H1 (cell line): Measurements from ENCODE around the gene HPCAL4. TPM values are rescaled to one million over a fixed set of nuclear protein-coding genes. Genes with fewer than 3 reads are reported as not detected.

Experiments
- CTCF ChIA-PET: fragments of 300-600 bp; sonication (Branson Sonifier 250); formaldehyde crosslinking; loops from one replicate; lab custom pipeline; 2021; ENCODE audit not compliant: partially characterized antibody; lab: Charles Lee
- POLR2A ChIA-PET: fragments of 300-600 bp; sonication (Branson Sonifier 250); formaldehyde crosslinking; loops from one replicate; lab custom pipeline; 2021; ENCODE audit warnings: inconsistent platforms; ENCODE audit not compliant: partially characterized antibody; lab: Charles Lee
- DNase-seq, 2 experiments: peaks; one replicate each; pipeline versions ENCODE4 v3.0.0 to v3.0.0-alpha.2; 2010 to 2022; ENCODE audit warnings: low spot score in 2 of 2, low read depth in 1 of 2, mixed read lengths in 1 of 2
- FAIRE-seq: peaks from 2 replicates; lab custom pipeline; 2011; peaks lifted over from hg19 to GRCh38; lab: Jason Lieb, UNC
- H2AFZ ChIP-seq: 2 replicates; pipeline ENCODE4 v1.8.1; 2012; ENCODE audit warnings: low read length, inconsistent platforms
- H2AK5ac ChIP-seq: 2 replicates; pipeline ENCODE4 v1.6.1; 2013; ENCODE audit warnings: low read depth, low read length
- H2BK120ac ChIP-seq: replicated peaks from 2 replicates; pipeline ENCODE3; 2013; ENCODE audit warnings: low read depth, low read length, inconsistent platforms
- H2BK12ac ChIP-seq: 2 replicates; pipeline ENCODE4 v1.6.1; 2013; ENCODE audit warnings: low read depth, low read length
- H2BK15ac ChIP-seq: 2 replicates; pipeline ENCODE4 v1.6.1; 2013; ENCODE audit warnings: low read length
- H2BK20ac ChIP-seq: 2 replicates; pipeline ENCODE4 v1.6.1; 2013; ENCODE audit warnings: low read length
- H2BK5ac ChIP-seq: 2 replicates; pipeline ENCODE4 v1.6.1; 2013; ENCODE audit warnings: low read depth, low read length
- H3K14ac ChIP-seq: 2 replicates; pipeline ENCODE4 v1.6.1; 2013; ENCODE audit warnings: inconsistent platforms; ENCODE audit not compliant: insufficient read length
- H3K18ac ChIP-seq: 2 replicates; pipeline ENCODE4 v1.6.1; 2013; ENCODE audit warnings: low read length; ENCODE audit errors: extremely low read depth
- H3K23ac ChIP-seq: 2 replicates; pipeline ENCODE4 v1.6.1; 2013; ENCODE audit warnings: inconsistent platforms; ENCODE audit not compliant: insufficient read length
- H3K23me2 ChIP-seq: 2 replicates; pipeline ENCODE4 v1.6.1; 2013; ENCODE audit warnings: low read depth, low read length
- H3K27ac ChIP-seq: 2 replicates; pipeline ENCODE4 v1.6.1; 2011; ENCODE audit warnings: low read depth, low read length, inconsistent platforms
- H3K27me3 ChIP-seq, 4 experiments: replicated peaks in 1 of 4; 1 replicate in 1 of 4; 2 replicates in 3 of 4; pipeline versions ENCODE4 v1.6.1 to v1.8.1; 2011 to 2013; ENCODE audit warnings: low read length in 3 of 4, mild to moderate bottlenecking in 3 of 4, inconsistent platforms in 2 of 4, mixed read lengths in 2 of 4, moderate library complexity in 1 of 4; ENCODE audit not compliant: control insufficient read depth in 3 of 4, insufficient read depth in 3 of 4; ENCODE audit errors: extremely low read depth in 1 of 4
- H3K36me3 ChIP-seq, 4 experiments: 2 replicates each; pipeline versions ENCODE4 v1.6.1 to v1.8.1; 2011 to 2013; ENCODE audit warnings: mild to moderate bottlenecking in 4 of 4, low read length in 3 of 4, moderate library complexity in 2 of 4, control low read depth in 1 of 4, inconsistent platforms in 1 of 4; ENCODE audit not compliant: insufficient read depth in 4 of 4, control insufficient read depth in 2 of 4
- H3K4ac ChIP-seq: replicated peaks from 2 replicates; pipeline ENCODE3; 2013; ENCODE audit warnings: low read length, low read depth, mixed read lengths, inconsistent platforms; ENCODE audit not compliant: insufficient read length
- H3K4me1 ChIP-seq, 4 experiments: replicated peaks in 1 of 4; 1 replicate in 1 of 4; 2 replicates in 3 of 4; pipeline versions ENCODE4 v1.6.1 to v1.8.1; 2011 to 2013; ENCODE audit warnings: low read length in 3 of 4, inconsistent platforms in 2 of 4, mixed read lengths in 1 of 4; ENCODE audit not compliant: insufficient read depth in 4 of 4, control insufficient read depth in 3 of 4
- H3K4me2 ChIP-seq, 2 experiments: 2 replicates each; pipeline versions ENCODE4 v1.6.1 to v1.8.1; 2011 to 2013; ENCODE audit warnings: low read depth in 2 of 2, low read length in 2 of 2, control low read depth in 1 of 2, inconsistent platforms in 1 of 2, mild to moderate bottlenecking in 1 of 2; ENCODE audit not compliant: insufficient read depth in 1 of 2
- H3K4me3 ChIP-seq, 4 experiments: fragments of 200-600, 300-600 bp in 1 of 4; sonication (generic), shearing (Covaris generic), sonication (Bioruptor Twin) in 1 of 4; 2 replicates each; pipeline versions ENCODE4 v1.5.1 to v1.8.1; 2011 to 2016; ENCODE audit warnings: low read length in 4 of 4, low read depth in 3 of 4, control low read depth in 2 of 4, inconsistent platforms in 2 of 4, mild to moderate bottlenecking in 2 of 4, mixed read lengths in 1 of 4, moderate library complexity in 1 of 4; ENCODE audit not compliant: insufficient read depth in 2 of 4; ENCODE audit errors: extremely low read depth in 1 of 4
- H3K56ac ChIP-seq: replicated peaks from 2 replicates; pipeline ENCODE3; 2013; ENCODE audit warnings: low read depth, mild to moderate bottlenecking, mixed read lengths, low read length, inconsistent platforms; ENCODE audit not compliant: insufficient read length
- H3K79me1 ChIP-seq: 2 replicates; pipeline ENCODE4 v1.6.1; 2013; ENCODE audit warnings: low read depth, low read length, control low read depth
- H3K79me2 ChIP-seq, 2 experiments: 2 replicates each; pipeline versions ENCODE4 v1.6.1 to v1.8.1; 2012 to 2013; ENCODE audit warnings: low read length in 2 of 2, mild to moderate bottlenecking in 2 of 2, inconsistent platforms in 1 of 2; ENCODE audit not compliant: insufficient read depth in 2 of 2, control insufficient read depth in 1 of 2
- H3K9ac ChIP-seq, 4 experiments: replicated peaks in 1 of 4; 1 replicate in 1 of 4; 2 replicates in 3 of 4; pipeline versions ENCODE4 v1.6.1 to v1.8.1; 2011 to 2013; ENCODE audit warnings: low read depth in 3 of 4, low read length in 3 of 4, control low read depth in 2 of 4, mild to moderate bottlenecking in 2 of 4, moderate library complexity in 2 of 4, inconsistent platforms in 1 of 4; ENCODE audit errors: extremely low read depth in 1 of 4
- H3K9me3 ChIP-seq, 2 experiments: 2 replicates each; pipeline versions ENCODE4 v1.6.1 to v1.8.1; 2012 to 2013; ENCODE audit warnings: mild to moderate bottlenecking in 2 of 2, moderate library complexity in 2 of 2, control low read depth in 1 of 2, inconsistent platforms in 1 of 2, low read depth in 1 of 2, low read length in 1 of 2, mixed read lengths in 1 of 2; ENCODE audit not compliant: insufficient read depth in 2 of 2
- H4K20me1 ChIP-seq, 2 experiments: replicated peaks in 1 of 2; 2 replicates each; pipeline versions ENCODE3 to v1.8.1; 2011 to 2013; ENCODE audit warnings: inconsistent platforms in 2 of 2, low read length in 2 of 2, mild to moderate bottlenecking in 1 of 2; ENCODE audit not compliant: insufficient read depth in 2 of 2, control insufficient read depth in 1 of 2
- H4K5ac ChIP-seq: 2 replicates; pipeline ENCODE4 v1.6.1; 2013; ENCODE audit warnings: low read length, low read depth, mixed read lengths, inconsistent platforms; ENCODE audit not compliant: insufficient read length
- H4K8ac ChIP-seq: 2 replicates; pipeline ENCODE4 v1.8.0; 2013; ENCODE audit warnings: mild to moderate bottlenecking, moderate library complexity, low read length, inconsistent platforms; ENCODE audit not compliant: insufficient read depth; ENCODE audit errors: extremely low read depth
- H4K91ac ChIP-seq: replicated peaks from 2 replicates; pipeline ENCODE3; 2013; ENCODE audit warnings: low read length, mixed read lengths, inconsistent platforms; ENCODE audit not compliant: insufficient read length
- ATF2 ChIP-seq: IDR thresholded peaks from 2 replicates; pipeline ENCODE4 v1.6.1; 2012; ENCODE audit warnings: low read length, inconsistent platforms
- NANOG ChIP-seq: IDR thresholded peaks from 2 replicates; pipeline ENCODE4 v1.6.1; 2011; ENCODE audit warnings: low read length, low read depth, mild to moderate bottlenecking, inconsistent platforms; ENCODE audit not compliant: insufficient read depth, poor library complexity, severe bottlenecking
- SIRT6 ChIP-seq: IDR thresholded peaks from one replicate; pipeline ENCODE4 v1.7.1; 2012; ENCODE audit warnings: low read length, inconsistent platforms
- SP2 ChIP-seq: IDR thresholded peaks from 2 replicates; pipeline ENCODE4 v1.6.1; 2012; ENCODE audit warnings: mild to moderate bottlenecking, low read length, inconsistent platforms
- TEAD4 ChIP-seq: IDR thresholded peaks from 2 replicates; pipeline ENCODE4 v1.6.1; 2012; ENCODE audit warnings: low read depth, low read length, inconsistent platforms, mixed read lengths
- ZNF274 ChIP-seq: IDR thresholded peaks from 2 replicates; pipeline ENCODE4 v1.7.0; 2012; ENCODE audit warnings: low read length, borderline replicate concordance; ENCODE audit errors: extremely low read depth
- WGBS, 2 experiments: shearing (Covaris generic) in 1 of 2; methylation state at CpG; one replicate each; pipeline versions ENCODE4 v1.1.6 to v1.1.7; 2013 to 2015; ENCODE audit warnings: low lambda C conversion rate in 2 of 2, mixed read lengths in 2 of 2, inconsistent platforms in 1 of 2, low coverage in 1 of 2, missing lambda C conversion rate in 1 of 2; ENCODE audit not compliant: insufficient replicate concordance in 2 of 2, insufficient coverage in 1 of 2, insufficient read length in 1 of 2; ENCODE audit errors: extremely low coverage in 1 of 2, missing lambda C conversion rate in 1 of 2; 5-methylcytosine and 5-hydroxymethylcytosine counted together
- polyA plus RNA-seq, 7 experiments: library from polyadenylated mRNA; depleted of rRNA in 3 of 7; stranded (reverse) in 5 of 7; unstranded in 2 of 7; fragments of >200 nt in 5 of 7; fragments of 200-250 nt in 2 of 7; gene quantifications; 1 replicate in 5 of 7; 2 replicates in 1 of 7; 4 replicates in 1 of 7; pipeline versions ENCODE4 v1.2.1 to v1.2.3, GENCODE V29; 2011 to 2013; ENCODE audit warnings: missing spikeins in 2 of 7, mixed read lengths in 2 of 7
- total RNA-seq: library from RNA; stranded (reverse); fragmentation: NEBNext Ultra II Directional; extraction: Animal tissue kit (Norgen Biotek cat#: 25700); gene quantifications from 2 replicates; pipeline ENCODE4 v1.2.1, GENCODE V29; 2021

Gene HPCAL4
- total and polyA plus RNA-seq, 2 of the 8 experiments (the other 6 are each of a cell fraction or from before 2014, with no cell fraction given), result 0.54 to 0.74 TPM

GRCh38 chr1:39696448-39696847, 5.2 kb upstream of the HPCAL4 start:
- H3K4me3 ChIP-seq, result no peak overlapping the region
- no peak overlapping the region for H4K8ac ChIP-seq
- H4K91ac ChIP-seq, result no peak overlapping the region
- H3K14ac ChIP-seq, result no peak overlapping the region
- no peaks in the 10 kb centered on the region for H3K9me3 ChIP-seq
- H3K36me3 ChIP-seq, result no peaks in the 10 kb centered on the region
- H3K4me2 ChIP-seq, result no peak overlapping the region
- H3K79me1 ChIP-seq, result no peaks in the 10 kb centered on the region
- FAIRE-seq (no peak), DNase-seq (no peak)
- peaks cover 47 to 99% (median 75%) of the 10 kb centered on the region in 4 experiments for H3K27me3 ChIP-seq
- H2BK120ac ChIP-seq, result no peak overlapping the region
- no peak overlapping the region for H2BK12ac ChIP-seq
- CTCF ChIA-PET, result interaction anchor here (0.7 to 2.5 kb wide), 7 partner anchors 24 to 155 kb away, joined by 3 to 18 read pairs (median 4); partner anchors contain the start of gene NT5C1A
- peaks cover 2% of the 10 kb centered on the region; the same call in 1 of the 2 replicates for H3K23me2 ChIP-seq
- POLR2A ChIA-PET, result no interaction called here
- no peak overlapping the region for H3K18ac ChIP-seq
- no peak overlapping the region for H2BK20ac ChIP-seq
- peaks cover 0 to 4% of the 10 kb centered on the region in 2 experiments for H4K20me1 ChIP-seq
- no peaks in the 10 kb centered on the region for H3K79me2 ChIP-seq
- no peak overlapping the region for H3K23ac ChIP-seq
- TF ChIP-seq SIRT6 (no peak), ATF2 (no peak), NANOG (no peak), TEAD4 (no peak), SP2 (no peak), ZNF274 (no peak)
- peaks cover 3 to 25% (median 11%) of the 10 kb centered on the region in 4 experiments; a peak in 6 of 7 replicates for H3K4me1 ChIP-seq
- H3K4ac ChIP-seq, result no peak overlapping the region
- no peak overlapping the region for H3K9ac ChIP-seq
- no peak overlapping the region for H2BK15ac ChIP-seq
- H3K27ac ChIP-seq, result no peak overlapping the region
- 76% methylated on average over 1 of the region's 1 CpG; no CpG with 5 or more reads in 1 of the 2 experiments for WGBS, 2 experiments
- H4K5ac ChIP-seq, result no peak overlapping the region
- H2BK5ac ChIP-seq, result no peak overlapping the region
- no peak overlapping the region for H2AFZ ChIP-seq
- H2AK5ac ChIP-seq, result no peak overlapping the region
- H3K56ac ChIP-seq, result no peak overlapping the region
